CD4-positive, CD25-positive, alpha-beta regulatory T cell (primary cell): ENCODE data around the gene SLC9A8. TPM values are rescaled to one million over a fixed set of nuclear protein-coding genes. Genes with fewer than 3 reads are reported as not detected.

ENCODE experiments used
- ATAC-seq, 2 donors: fragments of 150-1000 bp; cut with Tn5 transposase; one replicate each; pipeline ENCODE4 v1.10.0; 2021; ENCODE audit warnings: low read depth in 2 of 2, moderate number of reproducible peaks in 2 of 2, moderate library complexity in 1 of 2
- DNase-seq, 3 donors: peaks; one replicate each; pipeline versions ENCODE4 v3.0.0 to v3.0.0-alpha.2; 2012 to 2022; ENCODE audit warnings: mixed read lengths in 1 of 3
- H3K27ac ChIP-seq: one replicate; pipeline ENCODE4 v1.7.0; 2013; ENCODE audit warnings: mild to moderate bottlenecking, low read length; ENCODE audit not compliant: insufficient read depth, poor library complexity, severe bottlenecking
- H3K27me3 ChIP-seq: one replicate; pipeline ENCODE4 v1.7.0; 2013; ENCODE audit warnings: low read length; ENCODE audit not compliant: control insufficient read depth, insufficient read depth
- H3K36me3 ChIP-seq: one replicate; pipeline ENCODE4 v1.7.0; 2013; ENCODE audit warnings: mild to moderate bottlenecking, low read length, moderate library complexity; ENCODE audit not compliant: control insufficient read depth, insufficient read depth
- H3K4me1 ChIP-seq: 2 replicates; pipeline ENCODE4 v1.7.0; 2013; ENCODE audit warnings: mild to moderate bottlenecking, low read length; ENCODE audit not compliant: insufficient read depth, control insufficient read depth, poor library complexity, severe bottlenecking
- H3K4me3 ChIP-seq: one replicate; pipeline ENCODE4 v1.7.0; 2013; ENCODE audit warnings: low read depth, mild to moderate bottlenecking, low read length, moderate library complexity
- H3K9me3 ChIP-seq, 2 experiments: 1 replicate in 1 of 2; 2 replicates in 1 of 2; pipeline ENCODE4 v1.7.0; 2013; ENCODE audit warnings: low read length in 2 of 2, mild to moderate bottlenecking in 1 of 2, moderate library complexity in 1 of 2; ENCODE audit not compliant: control insufficient read depth in 2 of 2
- H3K27ac Mint-ChIP-seq, 3 donors: one replicate each; pipeline ENCODE4 v1.8.0; 2020 to 2022; ENCODE audit warnings: mild to moderate bottlenecking in 3 of 3, mixed read lengths in 3 of 3, moderate library complexity in 2 of 3
- H3K27me3 Mint-ChIP-seq: one replicate; pipeline ENCODE4 v1.8.0; 2022; ENCODE audit warnings: mild to moderate bottlenecking, mixed read lengths
- H3K36me3 Mint-ChIP-seq: one replicate; pipeline ENCODE4 v1.8.0; 2020; ENCODE audit warnings: mixed read lengths
- H3K4me1 Mint-ChIP-seq, 4 donors: one replicate each; pipeline ENCODE4 v1.8.0; 2020 to 2022; ENCODE audit warnings: mixed read lengths in 4 of 4, mild to moderate bottlenecking in 1 of 4
- H3K4me3 Mint-ChIP-seq, 4 donors: one replicate each; pipeline ENCODE4 v1.8.0; 2020 to 2022; ENCODE audit warnings: mild to moderate bottlenecking in 4 of 4, mixed read lengths in 4 of 4, moderate library complexity in 3 of 4
- H3K9me3 Mint-ChIP-seq, 7 donors: one replicate each; pipeline ENCODE4 v1.8.0; 2020 to 2022; ENCODE audit warnings: mixed read lengths in 7 of 7, mild to moderate bottlenecking in 3 of 7, moderate library complexity in 2 of 7
- polyA plus RNA-seq, 4 donors: library from polyadenylated mRNA; unstranded; fragments of 300-500 nt; fragmentation: Illumina TruSeq; gene quantifications; one replicate each; pipeline ENCODE4 v1.2.3, GENCODE V29; 2021
- total RNA-seq: library from RNA; stranded (reverse); gene quantifications from one replicate; pipeline ENCODE4 v1.2.3, GENCODE V29; 2022

SLC9A8 gene
- total and polyA plus RNA-seq, 5 donors from 2014 or later: 4.9 to 47.4 (median 7.0) TPM

GRCh38 chr20:49907405-49908257, 95.0 kb downstream of the SLC9A8 start:
- no peak for DNase-seq
- Mint-ChIP-seq H3K9me3 (peaks cover 0 to 2% (median 0%) of the 10 kb centered on the region in 7 donors), H3K36me3 (peaks cover 36% of the 10 kb centered on the region), H3K4me3 (no peak overlapping the region), H3K27me3 (no peaks in the 10 kb centered on the region), H3K4me1 (peaks cover 3 to 15% (median 12%) of the 10 kb centered on the region in 4 donors), H3K27ac (no peak overlapping the region)
- peaks cover 57% of the 10 kb centered on the region for H3K36me3 ChIP-seq
- H3K27me3 ChIP-seq: no peaks in the 10 kb centered on the region
- no peaks in the 10 kb centered on the region for H3K9me3 ChIP-seq
- ATAC-seq: no peak
- H3K4me1 ChIP-seq: no peaks in the 10 kb centered on the region
- H3K27ac ChIP-seq: no peak overlapping the region
- no peak overlapping the region for H3K4me3 ChIP-seq

GRCh38 chr20:49908258-49908565, 95.6 kb downstream of the SLC9A8 start:
- no peaks in the 10 kb centered on the region for H3K27me3 ChIP-seq
- peaks cover 5% of the 10 kb centered on the region for H3K4me1 ChIP-seq
- H3K4me3 Mint-ChIP-seq: no peak overlapping the region
- no peak for ATAC-seq
- no peak for DNase-seq
- peaks cover 57% of the 10 kb centered on the region for H3K36me3 ChIP-seq
- no peak overlapping the region for H3K27ac ChIP-seq
- H3K9me3 Mint-ChIP-seq: peaks cover 0 to 2% (median 0%) of the 10 kb centered on the region in 7 donors
- H3K4me1 Mint-ChIP-seq: peaks cover 6 to 17% (median 15%) of the 10 kb centered on the region in 4 donors
- no peak overlapping the region for H3K4me3 ChIP-seq
- H3K9me3 ChIP-seq: no peaks in the 10 kb centered on the region
- H3K27ac Mint-ChIP-seq: no peak overlapping the region
- H3K27me3 Mint-ChIP-seq: no peaks in the 10 kb centered on the region
- H3K36me3 Mint-ChIP-seq: peaks cover 36% of the 10 kb centered on the region

GRCh38 chr20:49909499-49910339, 97.1 kb downstream of the SLC9A8 start:
- Mint-ChIP-seq H3K27me3 (peaks cover 5% of the 10 kb centered on the region), H3K36me3 (peaks cover 25% of the 10 kb centered on the region), H3K27ac (peak overlapping the region in 1 of 3 donors; percentile 62), H3K4me3 (peak overlapping the region in 1 of 4 donors; percentile 60), H3K9me3 (no peaks in the 10 kb centered on the region), H3K4me1 (peaks cover 6 to 31% (median 23%) of the 10 kb centered on the region in 4 donors)
- H3K4me3 ChIP-seq: no peak overlapping the region
- no peaks in the 10 kb centered on the region for H3K9me3 ChIP-seq
- H3K4me1 ChIP-seq: peaks cover 20% of the 10 kb centered on the region
- H3K36me3 ChIP-seq: peaks cover 48% of the 10 kb centered on the region
- ATAC-seq: no peak
- H3K27ac ChIP-seq: no peak overlapping the region
- DNase-seq: no peak
- no peaks in the 10 kb centered on the region for H3K27me3 ChIP-seq

- Histone ChIP-seq H3K27me3 (no peaks in the 10 kb centered on the region), H3K4me1 (peaks cover 22% of the 10 kb centered on the region), H3K36me3 (peaks cover 41% of the 10 kb centered on the region), H3K27ac (no peak overlapping the region), H3K9me3 (no peaks in the 10 kb centered on the region), H3K4me3 (no peak overlapping the region)
- H3K4me3 Mint-ChIP-seq: peak overlapping the region in 1 of 4 donors; percentile 44
- ATAC-seq (no peak), DNase-seq (no peak)
- H3K27me3 Mint-ChIP-seq: peaks cover 5% of the 10 kb centered on the region
- H3K9me3 Mint-ChIP-seq: no peaks in the 10 kb centered on the region
- H3K27ac Mint-ChIP-seq: no peak overlapping the region
- peaks cover 6 to 33% (median 25%) of the 10 kb centered on the region in 4 donors for H3K4me1 Mint-ChIP-seq
- H3K36me3 Mint-ChIP-seq: peaks cover 24% of the 10 kb centered on the region
These were observed 97.7 kb downstream of the SLC9A8 start for GRCh38 chr20:49910340-49910706.

GRCh38 chr20:49913399-49914047, 100.9 kb downstream of the SLC9A8 start:
- H3K9me3 Mint-ChIP-seq: peaks cover 0 to 2% (median 0%) of the 10 kb centered on the region in 7 donors
- H3K4me1 Mint-ChIP-seq: peaks cover 10 to 44% (median 33%) of the 10 kb centered on the region in 4 donors
- Histone ChIP-seq H3K27ac (no peak overlapping the region), H3K27me3 (no peaks in the 10 kb centered on the region), H3K9me3 (no peaks in the 10 kb centered on the region), H3K4me1 (peaks cover 30% of the 10 kb centered on the region), H3K36me3 (peaks cover 21% of the 10 kb centered on the region), H3K4me3 (no peak overlapping the region)
- peaks cover 7% of the 10 kb centered on the region for H3K36me3 Mint-ChIP-seq
- H3K4me3 Mint-ChIP-seq: peak overlapping the region; percentile 81 to 98 (median 90)
- peak overlapping the region; percentile 77 to 100 (median 91) for H3K27ac Mint-ChIP-seq
- no peak for ATAC-seq
- no peak for DNase-seq
- H3K27me3 Mint-ChIP-seq: peaks cover 10% of the 10 kb centered on the region

GRCh38 chr20:49914310-49915117, 101.9 kb downstream of the SLC9A8 start:
- Mint-ChIP-seq H3K36me3 (peaks cover 4% of the 10 kb centered on the region), H3K9me3 (peaks cover 0 to 2% (median 0%) of the 10 kb centered on the region in 7 donors), H3K27ac (peak overlapping the region; percentile 77 to 100 (median 91)), H3K27me3 (peaks cover 10% of the 10 kb centered on the region), H3K4me3 (peak overlapping the region; percentile 96 to 100 (median 98)), H3K4me1 (peaks cover 10 to 43% (median 32%) of the 10 kb centered on the region in 4 donors)
- Histone ChIP-seq H3K36me3 (peaks cover 14% of the 10 kb centered on the region), H3K27me3 (no peaks in the 10 kb centered on the region), H3K9me3 (no peaks in the 10 kb centered on the region), H3K4me1 (peaks cover 30% of the 10 kb centered on the region), H3K4me3 (peak overlapping the region; percentile 85), H3K27ac (peak overlapping the region; percentile 100)
- DNase-seq (peak in 1 of 3 donors; percentile 42), ATAC-seq (no peak)

- H3K4me1 Mint-ChIP-seq: peaks cover 10 to 41% (median 31%) of the 10 kb centered on the region in 4 donors
- Histone ChIP-seq H3K27ac (peak overlapping the region; percentile 100), H3K36me3 (peaks cover 8% of the 10 kb centered on the region), H3K27me3 (no peaks in the 10 kb centered on the region), H3K4me3 (peak overlapping the region; percentile 85), H3K4me1 (peaks cover 30% of the 10 kb centered on the region), H3K9me3 (no peaks in the 10 kb centered on the region)
- H3K27ac Mint-ChIP-seq: peak overlapping the region; percentile 77 to 100 (median 100)
- peaks cover 10% of the 10 kb centered on the region for H3K27me3 Mint-ChIP-seq
- no peak for DNase-seq
- peaks cover 0 to 2% (median 0%) of the 10 kb centered on the region in 7 donors for H3K9me3 Mint-ChIP-seq
- H3K36me3 Mint-ChIP-seq: no peaks in the 10 kb centered on the region
- H3K4me3 Mint-ChIP-seq: peak overlapping the region; percentile 96 to 100 (median 98)
- ATAC-seq: peak; percentile 26 to 33
These were observed 102.4 kb downstream of the SLC9A8 start for GRCh38 chr20:49915118-49915379.
